Endothelial cell (in vitro differentiated cells): ENCODE measurements around the gene GRB10. TPM values are rescaled to one million over a fixed set of nuclear protein-coding genes. Genes with fewer than 3 reads are reported as not detected.

ENCODE experiments used
- DNase-seq: peaks from one replicate; pipeline ENCODE4 v3.0.0; 2021; ENCODE audit warnings: low spot score
- H3K27ac Mint-ChIP-seq: one replicate; pipeline ENCODE4 v1.8.0; 2021; ENCODE audit warnings: mixed read lengths, inconsistent platforms; ENCODE audit not compliant: unreplicated experiment
- H3K27me3 Mint-ChIP-seq: one replicate; pipeline ENCODE4 v1.8.0; 2021; ENCODE audit warnings: mild to moderate bottlenecking, moderate library complexity, mixed read lengths, inconsistent platforms; ENCODE audit not compliant: unreplicated experiment
- H3K36me3 Mint-ChIP-seq: one replicate; pipeline ENCODE4 v1.8.0; 2021; ENCODE audit warnings: mild to moderate bottlenecking, low read depth, mixed read lengths, inconsistent platforms; ENCODE audit not compliant: unreplicated experiment
- H3K4me1 Mint-ChIP-seq: one replicate; pipeline ENCODE4 v1.8.0; 2021; ENCODE audit warnings: mild to moderate bottlenecking, mixed read lengths, inconsistent platforms; ENCODE audit not compliant: unreplicated experiment
- H3K4me3 Mint-ChIP-seq: one replicate; pipeline ENCODE4 v1.8.0; 2021; ENCODE audit warnings: mild to moderate bottlenecking, mixed read lengths, inconsistent platforms; ENCODE audit not compliant: unreplicated experiment
- H3K9me3 Mint-ChIP-seq: one replicate; pipeline ENCODE4 v1.8.0; 2021; ENCODE audit warnings: mixed read lengths, inconsistent platforms; ENCODE audit not compliant: unreplicated experiment
- total RNA-seq: library from RNA; stranded (reverse); fragmentation: NEBNext Ultra II Directional; extraction: Animal tissue kit (Norgen Biotek cat#: 25700); gene quantifications from one replicate; pipeline ENCODE4 v1.2.1, GENCODE V29; 2021; ENCODE audit not compliant: unreplicated experiment
- TF ChIP-seq, protein P1 (sequence below): fragments of 200-600 bp; sonication (generic); IDR thresholded peaks from one replicate; pipeline ENCODE4 v1.5.0; 2021; ENCODE audit warnings: antibody characterized with exemption; ENCODE audit not compliant: unreplicated experiment

The GRB10 gene
- total RNA-seq, 1 donor from 2014 or later, result 164 TPM

DNA sequence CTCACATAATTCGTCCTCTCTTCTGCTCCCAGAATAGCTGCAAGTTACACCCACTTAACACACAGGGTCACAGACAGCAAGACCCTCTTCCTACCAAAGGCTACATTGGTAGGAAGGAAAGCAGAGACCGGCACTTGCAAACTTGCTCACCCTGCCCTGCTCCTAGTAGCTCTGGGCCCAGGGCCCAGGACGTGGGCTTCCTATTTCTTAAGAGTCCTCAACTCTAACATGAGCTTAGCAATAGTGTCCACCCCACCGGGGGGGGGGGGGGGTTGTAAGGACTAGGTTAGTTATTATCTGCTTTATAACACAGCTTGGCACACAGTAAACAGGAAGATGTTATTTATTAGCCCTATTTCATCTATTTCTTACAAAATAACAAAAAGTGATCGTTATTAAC, 106.6 kb downstream of the GRB10 start:
- Mint-ChIP-seq H3K4me1 (peaks cover 15% of the 10 kb centered on the region), H3K27ac (no peak overlapping the region), H3K4me3 (no peak overlapping the region), H3K9me3 (no peaks in the 10 kb centered on the region), H3K36me3 (peaks cover 42% of the 10 kb centered on the region), H3K27me3 (peaks cover 16% of the 10 kb centered on the region)
- TF ChIP-seq, protein P1, sequence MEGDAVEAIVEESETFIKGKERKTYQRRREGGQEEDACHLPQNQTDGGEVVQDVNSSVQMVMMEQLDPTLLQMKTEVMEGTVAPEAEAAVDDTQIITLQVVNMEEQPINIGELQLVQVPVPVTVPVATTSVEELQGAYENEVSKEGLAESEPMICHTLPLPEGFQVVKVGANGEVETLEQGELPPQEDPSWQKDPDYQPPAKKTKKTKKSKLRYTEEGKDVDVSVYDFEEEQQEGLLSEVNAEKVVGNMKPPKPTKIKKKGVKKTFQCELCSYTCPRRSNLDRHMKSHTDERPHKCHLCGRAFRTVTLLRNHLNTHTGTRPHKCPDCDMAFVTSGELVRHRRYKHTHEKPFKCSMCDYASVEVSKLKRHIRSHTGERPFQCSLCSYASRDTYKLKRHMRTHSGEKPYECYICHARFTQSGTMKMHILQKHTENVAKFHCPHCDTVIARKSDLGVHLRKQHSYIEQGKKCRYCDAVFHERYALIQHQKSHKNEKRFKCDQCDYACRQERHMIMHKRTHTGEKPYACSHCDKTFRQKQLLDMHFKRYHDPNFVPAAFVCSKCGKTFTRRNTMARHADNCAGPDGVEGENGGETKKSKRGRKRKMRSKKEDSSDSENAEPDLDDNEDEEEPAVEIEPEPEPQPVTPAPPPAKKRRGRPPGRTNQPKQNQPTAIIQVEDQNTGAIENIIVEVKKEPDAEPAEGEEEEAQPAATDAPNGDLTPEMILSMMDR, result no peak
- DNase-seq, result no peak

DNA sequence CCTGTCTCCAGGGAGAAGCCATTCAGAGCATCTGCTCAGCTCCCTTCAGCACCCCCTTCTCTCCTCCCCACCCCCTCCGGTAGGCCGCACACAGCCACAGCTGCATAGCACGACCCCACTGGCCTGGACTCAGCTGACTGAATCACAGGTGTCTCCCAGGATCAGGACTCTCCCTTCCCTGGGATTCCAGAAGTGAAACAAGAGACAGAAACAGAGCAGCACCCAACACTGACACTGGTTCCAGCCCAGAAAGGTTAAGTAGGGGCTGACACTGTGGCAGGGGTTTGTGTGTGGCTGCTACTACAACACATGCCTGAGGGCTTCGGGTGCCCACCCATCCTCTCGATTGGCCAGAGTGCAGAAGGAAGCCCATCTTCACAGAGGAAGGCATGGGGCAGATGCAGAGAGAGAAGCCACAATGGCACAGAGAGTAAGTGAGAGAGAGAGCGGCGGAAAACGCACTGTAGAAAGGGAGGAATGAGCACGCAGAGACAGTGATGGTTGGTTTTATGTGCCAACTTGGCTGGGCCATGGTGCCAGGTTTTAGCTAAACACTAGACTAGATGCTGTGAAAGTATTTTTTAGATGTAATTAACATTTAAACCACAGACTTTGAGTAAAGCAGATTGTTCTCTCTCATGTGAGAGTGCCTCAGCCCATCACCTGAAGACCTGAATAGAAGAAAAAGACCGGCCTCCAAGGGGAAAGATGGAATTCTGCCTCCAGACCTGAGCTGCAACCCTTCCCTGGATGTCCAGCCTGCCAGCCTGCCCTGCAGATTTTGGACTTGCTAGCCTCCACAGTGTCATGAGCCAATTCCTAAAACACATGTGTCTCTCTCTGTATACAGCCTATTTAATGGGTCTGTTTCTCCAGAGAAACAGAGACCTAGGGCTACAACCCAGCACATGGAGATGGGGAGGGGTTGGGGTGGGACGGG, 107.5 kb downstream of the GRB10 start:
- Mint-ChIP-seq H3K4me1 (peaks cover 15% of the 10 kb centered on the region), H3K27me3 (peaks cover 13% of the 10 kb centered on the region), H3K9me3 (no peaks in the 10 kb centered on the region), H3K27ac (no peak overlapping the region), H3K4me3 (no peak overlapping the region), H3K36me3 (peaks cover 47% of the 10 kb centered on the region)
- TF ChIP-seq, protein P1, result no peak
- DNase-seq, result no peak

DNA sequence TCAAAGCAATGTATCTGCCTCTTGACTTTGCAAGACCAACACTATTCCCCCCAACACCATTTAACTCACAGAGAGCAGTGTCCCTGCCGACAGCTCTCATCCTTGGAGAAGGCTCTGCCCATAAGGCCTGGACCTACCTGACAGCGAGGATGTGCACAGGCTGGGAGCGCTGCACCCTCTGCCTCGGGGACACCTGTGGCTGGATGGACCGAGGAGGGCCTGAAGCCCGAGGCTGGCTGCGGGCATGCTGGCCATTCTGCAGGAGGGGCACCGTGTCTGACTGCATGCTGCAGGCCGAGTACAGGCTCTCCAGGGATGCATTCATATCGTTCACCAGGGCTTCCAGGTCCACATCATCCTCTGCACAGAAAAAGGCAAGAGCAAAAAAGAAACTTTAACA, 108.4 kb downstream of the GRB10 start:
- no peak overlapping the region for H3K27ac Mint-ChIP-seq
- TF ChIP-seq, protein P1, result no peak
- DNase-seq, result no peak
- H3K9me3 Mint-ChIP-seq, result no peaks in the 10 kb centered on the region
- peaks cover 53% of the 10 kb centered on the region for H3K36me3 Mint-ChIP-seq
- H3K27me3 Mint-ChIP-seq, result peaks cover 13% of the 10 kb centered on the region
- H3K4me1 Mint-ChIP-seq, result peaks cover 15% of the 10 kb centered on the region
- no peak overlapping the region for H3K4me3 Mint-ChIP-seq

DNA sequence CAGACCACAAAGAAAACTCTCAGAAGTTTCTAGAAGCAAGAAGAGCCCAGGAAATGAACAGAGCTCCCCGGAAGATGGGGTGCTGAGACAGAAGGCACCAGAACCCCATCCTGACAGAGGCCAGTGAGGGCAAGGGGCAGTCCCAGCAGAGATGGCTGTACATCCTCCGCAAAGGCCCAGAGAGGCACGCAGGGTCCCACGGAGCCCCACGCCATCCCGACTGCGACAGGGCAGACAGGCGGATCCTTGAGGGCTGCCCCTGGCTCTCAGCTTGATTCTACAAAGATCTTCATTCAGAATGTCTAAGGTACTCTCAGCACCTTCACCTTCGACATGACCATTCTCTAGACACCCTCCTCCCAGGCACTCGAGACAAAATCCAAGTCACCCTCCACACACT, 109.6 kb downstream of the GRB10 start:
- TF ChIP-seq, protein P1, result no peak
- H3K4me3 Mint-ChIP-seq, result peak overlapping the region; percentile 28
- no peaks in the 10 kb centered on the region for H3K9me3 Mint-ChIP-seq
- no peak for DNase-seq
- peaks cover 64% of the 10 kb centered on the region for H3K36me3 Mint-ChIP-seq
- H3K27ac Mint-ChIP-seq, result peak overlapping the region; percentile 2
- H3K27me3 Mint-ChIP-seq, result peaks cover 13% of the 10 kb centered on the region
- peaks cover 20% of the 10 kb centered on the region for H3K4me1 Mint-ChIP-seq

DNA sequence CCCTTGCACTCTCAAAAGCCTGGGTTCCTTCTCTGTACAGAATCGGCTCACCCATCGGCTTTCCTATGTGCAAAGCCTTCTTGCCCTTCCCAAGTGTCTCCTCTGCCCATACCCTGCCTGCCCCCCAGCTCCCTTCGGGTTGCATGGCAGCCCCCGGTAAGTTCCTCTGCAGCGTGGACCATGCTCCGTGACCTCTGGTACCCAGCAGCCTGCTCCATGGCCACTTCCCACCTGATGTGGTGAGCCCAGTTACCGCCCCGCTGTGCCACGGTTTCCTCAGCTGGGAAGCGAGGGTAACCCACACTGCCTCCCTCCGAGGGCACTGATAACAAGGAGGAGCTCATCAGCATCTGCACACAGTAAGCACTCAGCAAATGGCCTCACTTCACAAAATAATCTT, 110.7 kb downstream of the GRB10 start:
- TF ChIP-seq, protein P1, result no peak
- Mint-ChIP-seq H3K4me1 (peaks cover 30% of the 10 kb centered on the region), H3K27me3 (peaks cover 16% of the 10 kb centered on the region), H3K27ac (no peak overlapping the region), H3K36me3 (peaks cover 74% of the 10 kb centered on the region), H3K9me3 (no peaks in the 10 kb centered on the region), H3K4me3 (no peak overlapping the region)
- DNase-seq, result no peak
